Measurements from ENCODE around the gene RTCA. TPM values are rescaled to one million over a fixed set of nuclear protein-coding genes. Genes with fewer than 3 reads are reported as not detected.
"Not testable (repeated sequence)": the region's sequence is repeated elsewhere in the genome, so short reads cannot be mapped to it uniquely, and the experiment has no call there.

The RTCA gene
- total RNA-seq (28.8 TPM), polyA plus RNA-seq (17.1 TPM)

DNA sequence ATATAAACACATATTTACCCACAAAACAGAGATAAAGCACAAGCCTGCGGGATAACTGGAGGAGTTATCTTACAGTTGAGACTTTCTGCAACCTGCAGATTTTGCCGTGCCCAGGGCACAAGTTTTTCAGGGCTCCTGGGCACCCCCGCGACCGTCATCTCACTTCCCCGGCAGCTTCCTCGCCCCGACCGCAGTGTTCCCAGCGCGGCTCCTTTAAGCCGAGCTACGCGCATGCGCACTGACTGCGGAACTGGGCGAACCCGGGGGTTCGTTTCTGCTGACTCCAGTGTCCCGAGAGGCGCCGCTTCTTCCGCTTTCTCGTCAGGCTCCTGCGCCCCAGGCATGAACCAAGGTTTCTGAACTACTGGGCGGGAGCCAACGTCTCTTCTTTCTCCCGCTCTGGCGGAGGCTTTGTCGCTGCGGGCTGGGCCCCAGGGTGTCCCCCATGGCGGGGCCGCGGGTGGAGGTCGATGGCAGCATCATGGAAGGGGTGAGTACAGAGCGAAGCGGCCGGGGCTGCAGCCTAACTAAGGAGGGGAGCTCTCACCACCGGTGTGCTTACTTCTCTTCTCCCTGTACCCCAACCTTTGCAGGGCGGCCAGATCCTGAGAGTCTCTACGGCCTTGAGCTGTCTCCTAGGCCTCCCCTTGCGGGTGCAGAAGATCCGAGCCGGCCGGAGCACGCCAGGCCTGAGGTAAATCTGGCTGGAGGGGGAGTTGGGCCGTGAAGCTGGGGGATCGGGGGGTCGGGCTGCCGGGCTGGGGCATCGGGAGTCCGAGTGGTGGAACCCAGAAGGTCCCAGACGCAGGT is at the start of gene RTCA:
TSS of gene RTCA (plus strand) at position 286 of the 810 bp plus-strand sequence. CDS start at position 446, 160 bp downstream.
- under 1% methylated on average over 53 of the region's 53 CpGs for WGBS
- Histone ChIP-seq H3K4me1 (ENCODE audit: insufficient read depth) (no peaks in the 10 kb centered on the region), H3K4me3 (ENCODE audit: low read depth, low read length) (peak within 1 kb of the TSS; percentile 97), H3K36me3 (ENCODE audit: insufficient read depth) (no peaks in the 10 kb centered on the region), H3K27ac (ENCODE audit: low read depth) (peak within 1 kb of the TSS; percentile 89)
- peak; percentile 92 for DNase-seq (ENCODE audit: extremely low spot score)

DNA sequence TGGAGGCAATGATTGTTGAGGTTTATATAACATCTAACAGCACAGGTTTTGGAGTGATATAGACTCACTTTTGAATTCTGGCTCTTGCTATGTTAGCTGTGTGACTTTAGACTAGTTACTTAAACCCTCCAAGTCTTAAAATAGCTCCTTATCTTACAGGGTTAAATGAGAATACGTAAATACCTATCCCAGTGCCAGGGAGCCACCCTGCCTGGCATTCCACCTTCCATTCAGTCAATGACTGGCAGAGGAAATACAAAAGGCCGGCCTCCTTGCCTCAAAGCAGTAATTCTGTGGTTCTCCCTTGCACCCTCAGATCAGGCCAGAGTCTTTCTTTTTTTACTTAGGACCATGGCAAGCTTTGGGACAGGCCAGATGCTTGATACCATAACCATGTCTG is 48.2 kb upstream of the RTCA start:
- Histone ChIP-seq H3K4me3 (ENCODE audit: low read depth, low read length) (no peak overlapping the region), H3K4me1 (ENCODE audit: insufficient read depth) (no peaks in the 10 kb centered on the region), H3K27ac (ENCODE audit: low read depth) (no peak overlapping the region), H3K36me3 (ENCODE audit: insufficient read depth) (peaks cover 4% of the 10 kb centered on the region)
- 60% methylated on average over 2 of the region's 2 CpGs for WGBS
- DNase-seq (ENCODE audit: extremely low spot score): no peak

DNA sequence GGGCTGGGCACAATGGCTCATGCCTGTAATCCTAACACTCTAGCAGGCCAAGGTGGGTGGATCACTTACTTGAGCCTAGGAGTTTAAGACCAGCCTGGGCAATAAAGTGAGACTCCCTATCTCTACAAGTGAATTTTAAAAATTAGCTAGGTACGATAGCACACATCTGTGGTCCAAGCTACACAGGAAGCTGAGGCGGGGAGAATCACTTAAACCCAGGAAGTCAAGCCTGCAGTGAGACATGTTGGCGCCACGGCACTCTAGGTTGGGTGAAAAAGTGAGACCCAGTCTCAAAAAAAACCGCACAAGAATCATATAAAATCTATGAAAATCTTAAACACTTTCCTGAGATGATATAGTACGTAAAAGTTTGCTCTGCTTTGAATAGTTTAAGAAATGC is 46.6 kb upstream of the RTCA start:
- H3K27ac ChIP-seq (ENCODE audit: low read depth): peak overlapping the region; percentile 18
- no peak overlapping the region for H3K4me3 ChIP-seq (ENCODE audit: low read depth, low read length)
- H3K36me3 ChIP-seq (ENCODE audit: insufficient read depth): peaks cover 4% of the 10 kb centered on the region
- no peaks in the 10 kb centered on the region for H3K4me1 ChIP-seq (ENCODE audit: insufficient read depth)
- no peak for DNase-seq (ENCODE audit: extremely low spot score)
- WGBS: 78% methylated on average over 6 of the region's 6 CpGs

DNA sequence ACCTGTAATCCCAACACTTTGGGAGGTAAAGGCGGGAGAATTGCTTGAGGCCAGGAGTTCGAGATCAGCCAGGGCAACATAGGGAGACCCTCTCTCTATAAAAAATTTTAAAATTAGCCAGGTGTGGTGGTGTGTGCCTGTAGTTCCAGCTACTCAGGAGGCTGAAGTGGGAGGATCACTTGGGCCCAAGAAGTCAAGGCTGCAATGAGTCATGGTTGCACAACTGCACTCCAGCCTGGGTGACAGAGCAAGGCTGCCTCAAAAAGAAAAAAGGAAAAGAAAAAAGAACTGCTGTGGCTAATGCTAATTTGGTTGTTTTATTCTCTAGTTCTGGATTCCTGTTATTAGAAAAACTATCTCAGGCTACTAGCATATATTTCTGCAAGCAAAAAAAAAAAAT is 46.1 kb upstream of the RTCA start:
- no peak for DNase-seq (ENCODE audit: extremely low spot score)
- peaks cover 4% of the 10 kb centered on the region for H3K36me3 ChIP-seq (ENCODE audit: insufficient read depth)
- no peaks in the 10 kb centered on the region for H3K4me1 ChIP-seq (ENCODE audit: insufficient read depth)
- H3K4me3 ChIP-seq (ENCODE audit: low read depth, low read length): no peak overlapping the region
- H3K27ac ChIP-seq (ENCODE audit: low read depth): no peak overlapping the region
- WGBS: 97% methylated on average over 2 of the region's 2 CpGs

DNA sequence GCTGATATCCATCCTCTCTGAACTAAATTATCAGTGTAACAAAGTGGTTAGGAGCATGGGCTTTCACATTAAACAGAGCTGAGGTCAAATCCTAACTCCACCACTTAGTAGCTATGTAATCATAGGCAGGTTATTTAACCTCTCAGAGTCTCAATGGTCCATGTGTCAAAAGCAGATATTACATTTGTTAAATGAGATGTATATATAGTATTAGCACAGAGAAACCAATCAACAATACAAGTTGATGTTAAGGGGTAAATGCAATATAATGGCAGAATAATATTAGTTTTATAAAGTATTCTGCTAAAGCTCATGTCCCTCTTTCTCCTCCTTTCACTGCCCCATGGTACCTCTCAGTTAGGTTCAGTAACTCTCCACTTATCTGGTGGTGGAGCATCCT is 43.6 kb upstream of the RTCA start:
- H3K36me3 ChIP-seq (ENCODE audit: insufficient read depth): peaks cover 4% of the 10 kb centered on the region
- no peak overlapping the region for H3K27ac ChIP-seq (ENCODE audit: low read depth)
- no peak for DNase-seq (ENCODE audit: extremely low spot score)
- H3K4me1 ChIP-seq (ENCODE audit: insufficient read depth): no peaks in the 10 kb centered on the region
- no peak overlapping the region for H3K4me3 ChIP-seq (ENCODE audit: low read depth, low read length)

DNA sequence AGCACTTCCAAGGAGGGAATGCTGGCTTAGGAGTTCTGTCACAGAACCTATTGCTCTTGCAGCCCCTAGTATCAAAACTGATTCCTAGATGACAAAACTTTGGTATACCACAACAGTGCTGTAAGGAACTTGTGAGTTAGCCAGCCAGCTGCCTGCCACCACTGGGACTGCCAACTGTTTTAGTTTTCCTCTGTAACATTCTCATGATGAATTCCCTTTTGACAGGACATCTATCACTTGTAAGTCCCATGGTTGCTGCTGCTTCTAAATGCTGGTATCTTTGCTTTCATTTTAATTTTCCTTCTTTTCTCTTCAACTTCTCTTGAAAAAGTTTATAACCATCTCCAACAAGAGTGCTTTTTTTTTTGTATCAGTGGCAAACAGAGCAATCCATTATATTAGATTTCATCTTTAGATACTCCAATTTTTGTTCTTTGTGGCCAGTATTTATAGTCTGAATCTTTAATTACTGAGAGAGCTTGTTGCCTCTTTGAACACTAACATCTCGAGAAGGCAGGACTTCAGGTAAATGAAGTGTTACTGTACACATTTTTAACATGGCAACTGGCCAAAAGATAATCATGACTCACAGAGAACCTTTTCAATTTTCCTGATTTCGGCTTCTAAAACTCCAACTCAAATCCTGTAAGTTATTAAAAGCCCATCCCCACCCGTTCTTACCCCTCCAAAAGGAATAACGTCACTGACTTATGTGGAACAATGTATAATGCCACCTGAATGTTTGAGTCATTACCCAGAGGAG is 36.2 kb upstream of the RTCA start:
- 74% methylated on average over 4 of the region's 4 CpGs for WGBS
- Histone ChIP-seq H3K4me3 (ENCODE audit: low read depth, low read length) (no peak overlapping the region), H3K36me3 (ENCODE audit: insufficient read depth) (peaks cover 2% of the 10 kb centered on the region), H3K4me1 (ENCODE audit: insufficient read depth) (no peaks in the 10 kb centered on the region), H3K27ac (ENCODE audit: low read depth) (no peak overlapping the region)
- DNase-seq (ENCODE audit: extremely low spot score): no peak

DNA sequence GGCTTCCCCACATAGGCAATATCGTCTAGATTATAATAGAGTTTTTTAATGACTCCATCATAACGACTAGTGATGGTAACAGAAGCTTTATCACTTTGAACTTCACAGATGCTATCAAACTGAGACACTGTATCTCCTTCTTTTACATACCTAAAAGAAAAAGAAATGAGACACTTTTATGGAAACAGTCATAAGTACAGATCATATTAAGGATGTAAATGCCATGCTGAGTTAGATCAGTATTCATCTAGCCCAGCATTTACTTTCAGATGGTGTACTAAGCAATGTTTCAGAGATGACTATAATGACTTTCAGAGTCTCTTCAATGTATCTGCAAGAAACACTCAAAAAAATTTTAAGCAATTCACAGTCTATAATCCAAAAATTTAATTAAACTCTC is 35.3 kb upstream of the RTCA start:
- Histone ChIP-seq H3K27ac (ENCODE audit: low read depth) (no peak overlapping the region), H3K4me3 (ENCODE audit: low read depth, low read length) (no peak overlapping the region), H3K4me1 (ENCODE audit: insufficient read depth) (no peaks in the 10 kb centered on the region), H3K36me3 (ENCODE audit: insufficient read depth) (peaks cover 2% of the 10 kb centered on the region)
- 88% methylated on average over 2 of the region's 2 CpGs for WGBS
- DNase-seq (ENCODE audit: extremely low spot score): no peak

DNA sequence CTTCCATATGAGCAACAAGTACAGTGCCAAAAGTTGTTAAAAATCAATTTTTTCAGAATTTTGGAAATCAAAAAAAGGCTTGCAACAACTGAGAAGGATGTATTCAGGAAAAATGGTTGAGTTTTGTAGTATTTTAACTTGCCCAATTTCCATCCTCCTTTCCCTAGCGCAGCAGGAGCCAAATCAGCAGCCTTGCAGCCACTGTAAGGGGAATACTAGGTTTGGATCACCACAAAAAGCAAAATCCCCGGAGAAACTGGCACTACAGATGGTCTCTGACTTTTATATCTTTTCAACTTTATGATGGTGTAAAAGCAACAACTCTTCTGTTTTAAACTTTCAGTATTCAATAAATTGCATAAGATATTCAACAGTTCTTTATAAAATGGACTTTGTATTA is 34.3 kb upstream of the RTCA start:
- no peaks in the 10 kb centered on the region for H3K4me1 ChIP-seq (ENCODE audit: insufficient read depth)
- DNase-seq (ENCODE audit: extremely low spot score): no peak
- H3K27ac ChIP-seq (ENCODE audit: low read depth): no peak overlapping the region
- H3K36me3 ChIP-seq (ENCODE audit: insufficient read depth): peaks cover 2% of the 10 kb centered on the region
- H3K4me3 ChIP-seq (ENCODE audit: low read depth, low read length): no peak overlapping the region
- WGBS: 97% methylated on average over 2 of the region's 2 CpGs

DNA sequence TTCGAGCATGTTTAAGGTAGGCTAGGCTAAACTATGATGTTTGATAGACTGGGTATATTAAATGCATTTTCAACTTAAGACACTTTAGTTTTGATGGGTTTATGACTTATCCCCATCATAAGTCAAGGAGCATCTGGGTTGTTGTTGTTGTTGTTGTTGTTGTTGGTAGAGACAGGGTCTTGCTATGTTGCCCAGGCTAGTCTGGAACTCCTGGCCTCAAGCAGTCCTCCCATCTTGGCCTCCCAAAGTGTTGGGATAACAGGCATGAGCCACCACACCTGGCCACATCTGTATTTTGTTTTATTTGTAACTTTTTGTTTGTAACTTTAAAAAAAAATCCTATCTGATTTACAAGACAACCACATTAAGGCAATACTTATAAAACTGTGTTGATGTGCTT is 33.9 kb upstream of the RTCA start:
- Histone ChIP-seq H3K27ac (ENCODE audit: low read depth) (no peak overlapping the region), H3K4me3 (ENCODE audit: low read depth, low read length) (no peak overlapping the region), H3K4me1 (ENCODE audit: insufficient read depth) (no peaks in the 10 kb centered on the region), H3K36me3 (ENCODE audit: insufficient read depth) (peaks cover 3% of the 10 kb centered on the region)
- no peak for DNase-seq (ENCODE audit: extremely low spot score)
- WGBS: 99% methylated on average over 1 of the region's 1 CpG

DNA sequence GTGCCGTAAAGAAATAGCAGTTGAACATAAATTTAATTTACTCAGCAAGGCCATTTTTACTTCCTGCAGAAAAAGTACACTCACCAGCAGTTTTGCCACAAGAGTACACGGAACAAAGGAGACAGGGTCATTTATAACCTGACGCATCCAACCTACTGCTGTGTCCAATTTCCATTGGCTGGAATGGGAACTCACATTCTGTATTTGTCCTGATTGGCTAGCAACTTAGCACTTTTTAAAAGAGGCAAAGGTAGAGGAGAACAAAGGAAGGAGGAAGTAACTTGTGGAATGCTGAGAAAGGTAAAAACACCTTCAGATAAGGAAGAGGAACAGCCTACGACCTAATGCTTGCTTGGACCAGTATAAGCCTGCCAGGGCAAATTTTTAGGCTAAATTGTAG is 32.5 kb upstream of the RTCA start:
- not testable (repeated sequence) for H3K4me3 ChIP-seq (ENCODE audit: low read depth, low read length); H3K4me1 ChIP-seq (ENCODE audit: insufficient read depth); H3K27ac ChIP-seq (ENCODE audit: low read depth); H3K36me3 ChIP-seq (ENCODE audit: insufficient read depth); DNase-seq (ENCODE audit: extremely low spot score)
- 85% methylated on average over 4 of the region's 4 CpGs for WGBS

DNA sequence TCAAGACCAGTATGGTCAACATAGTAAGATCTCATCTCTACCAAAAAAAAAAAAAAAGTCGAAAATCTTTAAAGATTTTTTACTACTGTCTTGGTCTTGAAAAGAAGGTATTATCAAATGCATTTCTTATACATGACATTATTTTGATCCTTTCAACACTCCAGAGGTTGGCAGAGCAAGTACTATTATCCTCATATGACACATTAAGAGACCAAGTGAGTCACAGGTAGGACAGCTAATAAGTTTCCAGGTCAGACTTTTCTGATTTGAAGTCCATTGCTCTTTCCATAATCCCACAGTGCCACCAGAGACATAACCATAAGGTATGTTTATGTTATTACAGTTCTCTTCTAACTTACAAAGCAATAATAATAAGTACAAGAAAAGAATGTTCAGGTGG is 31.6 kb upstream of the RTCA start:
- Histone ChIP-seq H3K4me3 (ENCODE audit: low read depth, low read length) (no peak overlapping the region), H3K27ac (ENCODE audit: low read depth) (no peak overlapping the region), H3K4me1 (ENCODE audit: insufficient read depth) (no peaks in the 10 kb centered on the region), H3K36me3 (ENCODE audit: insufficient read depth) (peaks cover 4% of the 10 kb centered on the region)
- no peak for DNase-seq (ENCODE audit: extremely low spot score)
- 85% methylated on average over 1 of the region's 1 CpG for WGBS

DNA sequence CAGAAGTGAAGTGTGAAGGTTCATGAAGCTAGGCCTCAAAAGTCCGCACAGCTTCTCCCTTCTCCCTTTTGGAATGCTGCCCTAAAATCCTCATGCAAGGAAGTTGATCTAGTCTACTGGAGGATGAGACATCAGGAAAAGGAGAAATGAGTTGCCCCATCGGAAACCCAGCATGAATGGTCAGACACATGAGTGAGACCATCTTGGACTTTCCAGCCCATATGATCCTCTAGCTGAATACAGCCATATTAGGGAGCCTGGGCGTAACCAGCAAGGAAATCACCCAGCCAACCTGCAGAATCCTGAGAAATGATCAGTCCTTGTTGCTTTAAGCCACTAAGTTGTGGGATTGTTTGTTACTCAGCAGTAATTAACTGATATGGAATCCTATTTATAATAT is 28.9 kb upstream of the RTCA start:
- WGBS: 95% methylated on average over 3 of the region's 3 CpGs
- Histone ChIP-seq H3K4me1 (ENCODE audit: insufficient read depth) (no peaks in the 10 kb centered on the region), H3K27ac (ENCODE audit: low read depth) (no peak overlapping the region), H3K4me3 (ENCODE audit: low read depth, low read length) (no peak overlapping the region), H3K36me3 (ENCODE audit: insufficient read depth) (peaks cover 1% of the 10 kb centered on the region)
- no peak for DNase-seq (ENCODE audit: extremely low spot score)

DNA sequence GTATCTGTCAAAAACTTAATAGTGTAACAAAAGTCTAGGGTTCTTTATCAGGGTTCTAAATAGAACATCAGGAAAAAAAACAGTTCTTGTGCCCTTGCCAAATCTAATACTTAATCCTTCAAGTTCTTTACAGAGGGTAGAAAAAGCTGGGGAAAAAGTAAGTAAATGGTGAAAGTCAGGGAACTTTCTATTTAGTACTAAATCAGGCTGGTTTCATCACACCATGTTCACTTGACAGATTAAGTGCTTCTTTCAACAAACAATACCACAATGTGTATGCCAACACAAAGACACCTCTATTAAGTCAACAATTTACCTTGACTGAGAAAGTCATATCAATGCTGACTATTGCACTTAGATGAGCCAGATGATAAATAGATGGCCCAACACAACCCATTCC is 26.1 kb upstream of the RTCA start:
- no peak for DNase-seq (ENCODE audit: extremely low spot score)
- Histone ChIP-seq H3K4me3 (ENCODE audit: low read depth, low read length) (no peak overlapping the region), H3K4me1 (ENCODE audit: insufficient read depth) (no peaks in the 10 kb centered on the region), H3K27ac (ENCODE audit: low read depth) (no peak overlapping the region), H3K36me3 (ENCODE audit: insufficient read depth) (peaks cover 1% of the 10 kb centered on the region)

DNA sequence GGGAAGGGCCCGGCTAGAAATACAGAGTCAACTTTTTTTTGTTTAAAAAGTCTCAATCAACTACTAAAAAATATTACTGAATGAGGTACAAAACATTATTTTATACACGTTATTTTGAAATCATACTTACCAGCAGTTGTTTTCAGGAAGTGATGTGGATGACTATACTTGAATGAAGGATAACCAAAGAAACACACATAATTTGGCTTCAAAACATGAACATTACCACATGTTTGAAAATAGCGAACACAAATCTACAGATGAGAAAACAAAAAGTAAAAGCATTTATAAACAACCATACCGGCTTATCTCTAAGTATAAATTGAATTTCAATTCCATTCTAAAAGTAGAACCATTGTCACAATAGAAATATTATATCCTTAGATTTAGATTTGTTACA is 25.4 kb upstream of the RTCA start:
- Histone ChIP-seq H3K4me1 (ENCODE audit: insufficient read depth) (no peaks in the 10 kb centered on the region), H3K27ac (ENCODE audit: low read depth) (no peak overlapping the region), H3K36me3 (ENCODE audit: insufficient read depth) (peaks cover 1% of the 10 kb centered on the region), H3K4me3 (ENCODE audit: low read depth, low read length) (no peak overlapping the region)
- no peak for DNase-seq (ENCODE audit: extremely low spot score)
- 69% methylated on average over 4 of the region's 4 CpGs for WGBS
